Adipose tissue (tissue), 3 donors: ENCODE measurements around the gene RGS11. TPM values are rescaled to one million over a fixed set of nuclear protein-coding genes. Genes with fewer than 3 reads are reported as not detected.

ENCODE experiments used
- H3K27ac ChIP-seq: one replicate; pipeline ENCODE4 v1.5.1; 2013; ENCODE audit warnings: low read depth, low read length
- WGBS, 3 donors: extraction: QIAGEN DNeasy Blood & Tissue Kit; methylation state at CpG; one replicate each; pipeline ENCODE4 v1.1.7; 2013; 5-methylcytosine and 5-hydroxymethylcytosine counted together
- polyA plus RNA-seq, 3 donors: library from polyadenylated mRNA; stranded (reverse); fragments of 200-250 nt; gene quantifications; one replicate each; pipeline ENCODE4 v1.2.3, GENCODE V29; 2013
- donor health status: healthy with polysubstance abuse.
- donor health status: Bipolar disorder and iron deficiency.
- donor health status: healthy.

Gene RGS11
- polyA plus RNA-seq: 10 to 100 TPM in 2 of 3 donors, 1 to 10 TPM in 1; 7.2 to 26.4 (median 13.7) TPM

- H3K27ac ChIP-seq: no peak within 1 kb of the TSS
- WGBS, 3 donors: 2 to 6% (median 4%) methylated on average over 34 to 56 of the region's 56 CpGs
Measured at GRCh38 chr16:275786-276232, at the start of gene RGS11. Gene RGS11, minus strand, starts transcription at chr16:275944. Its CDS starts 33 bp downstream, at chr16:275911.

- WGBS, 3 donors: 38 to 75% (median 44%) methylated on average over 50 to 55 of the region's 55 CpGs
Measured at GRCh38 chr16:324451-325334, 48.9 kb upstream of the RGS11 start.

GRCh38 chr16:324201-324450, 48.4 kb upstream of the RGS11 start:
- H3K27ac ChIP-seq: no peak overlapping the region
- 84 to 90% (median 88%) methylated on average over 17 of the region's 17 CpGs for WGBS, 3 donors

More at GRCh38 chr16:324451-325334, 48.9 kb upstream of the RGS11 start:
- no peak overlapping the region for H3K27ac ChIP-seq

- H3K27ac ChIP-seq: no peak overlapping the region
- 88 to 92% (median 88%) methylated on average over 12 to 13 of the region's 13 CpGs for WGBS, 3 donors
Measured at GRCh38 chr16:322476-323143, 46.9 kb upstream of the RGS11 start.

- 72 to 81% (median 78%) methylated on average over 9 of the region's 9 CpGs for WGBS, 3 donors
- no peak overlapping the region for H3K27ac ChIP-seq
Measured at GRCh38 chr16:321532-321931, 45.8 kb upstream of the RGS11 start.

- no peak overlapping the region for H3K27ac ChIP-seq
Measured at GRCh38 chr16:320206-320605, 44.5 kb upstream of the RGS11 start.

GRCh38 chr16:318628-319027, 42.9 kb upstream of the RGS11 start:
- H3K27ac ChIP-seq: no peak overlapping the region
- 82 to 94% (median 94%) methylated on average over 18 to 22 of the region's 22 CpGs for WGBS, 3 donors

More at GRCh38 chr16:320206-320605, 44.5 kb upstream of the RGS11 start:
- 89 to 93% (median 92%) methylated on average over 5 of the region's 5 CpGs for WGBS, 3 donors

- WGBS, 3 donors: 89 to 96% (median 95%) methylated on average over 5 of the region's 5 CpGs
- H3K27ac ChIP-seq: no peak overlapping the region
Measured at GRCh38 chr16:317583-317982, 41.8 kb upstream of the RGS11 start.

- 89 to 96% (median 93%) methylated on average over 19 of the region's 19 CpGs for WGBS, 3 donors
- no peak overlapping the region for H3K27ac ChIP-seq
Measured at GRCh38 chr16:316741-317464, 41.2 kb upstream of the RGS11 start.

GRCh38 chr16:314795-315299, 39.1 kb upstream of the RGS11 start:
- no peak overlapping the region for H3K27ac ChIP-seq
- 72 to 86% (median 77%) methylated on average over 14 of the region's 14 CpGs for WGBS, 3 donors

- H3K27ac ChIP-seq: no peak overlapping the region
- 94 to 95% (median 95%) methylated on average over 16 of the region's 16 CpGs for WGBS, 3 donors
Measured at GRCh38 chr16:314351-314750, 38.6 kb upstream of the RGS11 start.

GRCh38 chr16:311725-312124, 36.0 kb upstream of the RGS11 start:
- WGBS, 3 donors: 97% methylated on average over 14 to 15 of the region's 15 CpGs
- no peak overlapping the region for H3K27ac ChIP-seq

- H3K27ac ChIP-seq: no peak overlapping the region
- WGBS, 3 donors: 78 to 85% (median 79%) methylated on average over 7 of the region's 7 CpGs
Measured at GRCh38 chr16:309476-309875, 33.7 kb upstream of the RGS11 start.

GRCh38 chr16:307691-308312, 32.1 kb upstream of the RGS11 start:
- WGBS, 3 donors: 80 to 94% (median 89%) methylated on average over 21 of the region's 21 CpGs
- no peak overlapping the region for H3K27ac ChIP-seq

GRCh38 chr16:306911-307370, 31.2 kb upstream of the RGS11 start:
- 90 to 92% (median 90%) methylated on average over 17 of the region's 17 CpGs for WGBS, 3 donors
- H3K27ac ChIP-seq: no peak overlapping the region

- WGBS, 3 donors: 83 to 92% (median 91%) methylated on average over 19 of the region's 19 CpGs
- H3K27ac ChIP-seq: no peak overlapping the region
Measured at GRCh38 chr16:305916-306626, 30.3 kb upstream of the RGS11 start.

- H3K27ac ChIP-seq: no peak overlapping the region
- WGBS, 3 donors: 85 to 92% (median 89%) methylated on average over 43 of the region's 43 CpGs
Measured at GRCh38 chr16:303760-304505, 28.2 kb upstream of the RGS11 start.
